DOHH2 (cell line): ENCODE measurements around the gene SLC22A16.

Experiments used
- EZH2phosphoT487 ChIP-seq: fragments of 200-600 bp; sonication (generic); IDR thresholded peaks from 2 replicates; pipeline ENCODE4 v1.6.1; 2017; ENCODE audit warnings: borderline replicate concordance, mild to moderate bottlenecking, antibody characterized with exemption, low read length, moderate library complexity, mixed read lengths
- TF ChIP-seq, protein P1 (sequence below): fragments of 200-600 bp; sonication (generic); IDR thresholded peaks from one replicate; pipeline ENCODE4 v1.5.1; 2014; ENCODE audit warnings: antibody characterized with exemption, mild to moderate bottlenecking, low read depth, low read length; ENCODE audit not compliant: poor library complexity, severe bottlenecking

DNA sequence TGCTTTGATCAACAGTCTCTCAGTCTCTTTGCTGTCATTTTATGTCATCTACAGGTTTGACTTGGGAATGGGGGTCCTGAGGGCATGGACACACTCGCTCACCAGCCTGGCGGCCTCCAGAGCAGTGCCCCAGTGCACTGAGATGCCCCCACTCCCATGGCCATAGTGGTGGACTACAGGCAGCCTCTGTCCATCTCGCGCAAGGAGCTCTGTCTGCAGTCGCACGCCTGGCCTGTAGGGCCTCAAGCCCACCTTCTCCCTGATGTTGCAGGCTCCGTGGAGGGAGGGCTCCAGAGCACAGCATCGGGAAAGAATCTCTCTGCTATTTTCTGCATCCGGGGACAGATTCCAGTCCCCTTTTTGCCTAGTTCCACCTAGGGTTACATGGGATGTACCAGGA, 83.7 kb downstream of the SLC22A16 start:
- TF ChIP-seq, protein P1, sequence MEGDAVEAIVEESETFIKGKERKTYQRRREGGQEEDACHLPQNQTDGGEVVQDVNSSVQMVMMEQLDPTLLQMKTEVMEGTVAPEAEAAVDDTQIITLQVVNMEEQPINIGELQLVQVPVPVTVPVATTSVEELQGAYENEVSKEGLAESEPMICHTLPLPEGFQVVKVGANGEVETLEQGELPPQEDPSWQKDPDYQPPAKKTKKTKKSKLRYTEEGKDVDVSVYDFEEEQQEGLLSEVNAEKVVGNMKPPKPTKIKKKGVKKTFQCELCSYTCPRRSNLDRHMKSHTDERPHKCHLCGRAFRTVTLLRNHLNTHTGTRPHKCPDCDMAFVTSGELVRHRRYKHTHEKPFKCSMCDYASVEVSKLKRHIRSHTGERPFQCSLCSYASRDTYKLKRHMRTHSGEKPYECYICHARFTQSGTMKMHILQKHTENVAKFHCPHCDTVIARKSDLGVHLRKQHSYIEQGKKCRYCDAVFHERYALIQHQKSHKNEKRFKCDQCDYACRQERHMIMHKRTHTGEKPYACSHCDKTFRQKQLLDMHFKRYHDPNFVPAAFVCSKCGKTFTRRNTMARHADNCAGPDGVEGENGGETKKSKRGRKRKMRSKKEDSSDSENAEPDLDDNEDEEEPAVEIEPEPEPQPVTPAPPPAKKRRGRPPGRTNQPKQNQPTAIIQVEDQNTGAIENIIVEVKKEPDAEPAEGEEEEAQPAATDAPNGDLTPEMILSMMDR = no peak
- TF ChIP-seq EZH2phosphoT487 = no peak
